ENCODE results near the gene ESR2.

Gene ESR2

DNA sequence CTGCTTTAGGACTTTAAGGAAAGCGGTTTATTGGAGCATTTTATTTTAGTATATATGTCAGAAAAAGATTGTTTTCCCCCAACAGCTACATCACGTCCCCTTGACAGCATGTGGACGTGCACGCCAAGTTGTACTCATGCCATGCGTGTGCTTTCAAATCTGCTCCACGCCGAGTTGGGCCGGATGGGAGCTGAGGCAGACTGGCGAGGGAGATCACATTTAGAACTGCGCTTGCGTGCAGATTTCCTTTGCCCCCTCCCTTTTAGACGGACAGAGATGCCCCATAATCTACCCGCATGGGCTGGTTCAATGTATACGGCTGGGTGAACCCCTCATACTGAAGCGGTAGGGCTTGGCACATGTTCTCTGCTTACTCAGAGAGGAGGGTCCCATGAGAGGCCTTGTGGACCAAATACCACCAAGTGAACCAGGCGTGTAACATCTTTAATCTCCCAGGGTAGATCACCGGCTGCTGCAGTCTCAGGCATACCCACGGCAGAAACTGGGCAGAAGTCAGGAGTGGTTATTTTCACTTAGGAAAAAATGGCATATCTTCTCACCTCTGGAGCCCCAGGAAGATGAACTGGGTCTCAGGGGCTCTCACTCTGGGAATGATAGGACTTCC, 92.1 kb downstream of the ESR2 start:
- Histone ChIP-seq H2BK15ac (replicated peaks; ENCODE audit: low read depth) (no peak overlapping the region), H3K4me2 (ENCODE audit: low read length) (no peak overlapping the region), H3K18ac (ENCODE audit: low read length) (no peak overlapping the region), H2BK120ac (ENCODE audit: low read depth, low read length) (no peak overlapping the region), H2AK5ac (ENCODE audit: low read length) (no peak overlapping the region), H3K79me1 (ENCODE audit: low read length) (no peaks in the 10 kb centered on the region), H2BK5ac (ENCODE audit: low read length) (no peak overlapping the region), H3K27ac (ENCODE audit: low read depth, low read length) (no peak overlapping the region), H3K56ac (ENCODE audit: low read length) (no peak overlapping the region), H3K79me2 (ENCODE audit: control insufficient read depth, insufficient read depth, low read length) (no peaks in the 10 kb centered on the region), H4K5ac (ENCODE audit: low read length) (no peak overlapping the region), H3K36me3 (ENCODE audit: control insufficient read depth, insufficient read depth, low read length) (no peaks in the 10 kb centered on the region), H3K4me1 (ENCODE audit: control insufficient read depth, low read depth, low read length) (no peaks in the 10 kb centered on the region), H3K23ac (ENCODE audit: low read length) (no peak overlapping the region), H3K4ac (ENCODE audit: low read depth, low read length) (no peak overlapping the region), H3K27me3 (ENCODE audit: insufficient read depth, low read length, poor library complexity) (no peaks in the 10 kb centered on the region), H4K8ac (ENCODE audit: low read depth, low read length) (no peak overlapping the region), H3K4me3 (ENCODE audit: low read length) (no peak overlapping the region), H3K9ac (ENCODE audit: low read length) (no peak overlapping the region)
- DNase-seq = no peak
- WGBS (ENCODE audit: extremely low coverage, insufficient coverage, low lambda C conversion rate) = no CpG with 5 or more reads among the region's 18 CpGs

GRCh38 chr14:64201296-64201695, 92.9 kb downstream of the ESR2 start:
- Histone ChIP-seq H2AK5ac (ENCODE audit: low read length) (no peak overlapping the region), H3K9ac (ENCODE audit: low read length) (no peak overlapping the region), H3K27ac (ENCODE audit: low read depth, low read length) (no peak overlapping the region), H3K18ac (ENCODE audit: low read length) (no peak overlapping the region), H3K4me1 (ENCODE audit: control insufficient read depth, low read depth, low read length) (no peaks in the 10 kb centered on the region), H2BK120ac (ENCODE audit: low read depth, low read length) (no peak overlapping the region), H3K4me2 (ENCODE audit: low read length) (no peak overlapping the region), H3K4me3 (ENCODE audit: low read length) (no peak overlapping the region), H3K56ac (ENCODE audit: low read length) (no peak overlapping the region), H4K8ac (ENCODE audit: low read depth, low read length) (no peak overlapping the region), H2BK15ac (replicated peaks; ENCODE audit: low read depth) (no peak overlapping the region), H4K5ac (ENCODE audit: low read length) (no peak overlapping the region), H3K4ac (ENCODE audit: low read depth, low read length) (no peak overlapping the region), H3K36me3 (ENCODE audit: control insufficient read depth, insufficient read depth, low read length) (no peaks in the 10 kb centered on the region), H3K23ac (ENCODE audit: low read length) (no peak overlapping the region), H3K27me3 (ENCODE audit: insufficient read depth, low read length, poor library complexity) (no peaks in the 10 kb centered on the region), H3K79me2 (ENCODE audit: control insufficient read depth, insufficient read depth, low read length) (no peaks in the 10 kb centered on the region), H2BK5ac (ENCODE audit: low read length) (no peak overlapping the region), H3K79me1 (ENCODE audit: low read length) (no peaks in the 10 kb centered on the region)
- no peak for DNase-seq
- no CpG with 5 or more reads among the region's 7 CpGs for WGBS (ENCODE audit: extremely low coverage, insufficient coverage, low lambda C conversion rate)

GRCh38 chr14:64200170-64200569, 94.0 kb downstream of the ESR2 start:
- H3K4me2 ChIP-seq (ENCODE audit: low read length) = no peak overlapping the region
- no peak overlapping the region for H2BK15ac ChIP-seq (replicated peaks; ENCODE audit: low read depth)
- no peaks in the 10 kb centered on the region for H3K27me3 ChIP-seq (ENCODE audit: insufficient read depth, low read length, poor library complexity)
- peak overlapping the region; percentile 49 for H3K56ac ChIP-seq (ENCODE audit: low read length)
- H3K9ac ChIP-seq (ENCODE audit: low read length) = no peak overlapping the region
- no peak overlapping the region for H2BK120ac ChIP-seq (ENCODE audit: low read depth, low read length)
- no peak overlapping the region for H3K18ac ChIP-seq (ENCODE audit: low read length)
- H4K8ac ChIP-seq (ENCODE audit: low read depth, low read length) = no peak overlapping the region
- no peaks in the 10 kb centered on the region for H3K4me1 ChIP-seq (ENCODE audit: control insufficient read depth, low read depth, low read length)
- H2BK5ac ChIP-seq (ENCODE audit: low read length) = no peak overlapping the region
- H3K79me1 ChIP-seq (ENCODE audit: low read length) = no peaks in the 10 kb centered on the region
- no peak overlapping the region for H3K27ac ChIP-seq (ENCODE audit: low read depth, low read length)
- no peak overlapping the region for H4K5ac ChIP-seq (ENCODE audit: low read length)
- H3K4ac ChIP-seq (ENCODE audit: low read depth, low read length) = no peak overlapping the region
- H2AK5ac ChIP-seq (ENCODE audit: low read length) = no peak overlapping the region
- peak; percentile 32 for DNase-seq
- H3K4me3 ChIP-seq (ENCODE audit: low read length) = no peak overlapping the region
- no peaks in the 10 kb centered on the region for H3K79me2 ChIP-seq (ENCODE audit: control insufficient read depth, insufficient read depth, low read length)
- WGBS (ENCODE audit: extremely low coverage, insufficient coverage, low lambda C conversion rate) = no CpG with 5 or more reads among the region's 4 CpGs
- no peak overlapping the region for H3K23ac ChIP-seq (ENCODE audit: low read length)
- H3K36me3 ChIP-seq (ENCODE audit: control insufficient read depth, insufficient read depth, low read length) = no peaks in the 10 kb centered on the region

- Histone ChIP-seq H2BK5ac (ENCODE audit: low read length) (no peak overlapping the region), H3K4ac (ENCODE audit: low read depth, low read length) (no peak overlapping the region), H3K4me1 (ENCODE audit: control insufficient read depth, low read depth, low read length) (no peaks in the 10 kb centered on the region), H3K23ac (ENCODE audit: low read length) (no peak overlapping the region), H3K79me1 (ENCODE audit: low read length) (no peaks in the 10 kb centered on the region), H2BK120ac (ENCODE audit: low read depth, low read length) (no peak overlapping the region), H4K5ac (ENCODE audit: low read length) (no peak overlapping the region), H3K36me3 (ENCODE audit: control insufficient read depth, insufficient read depth, low read length) (no peaks in the 10 kb centered on the region), H3K56ac (ENCODE audit: low read length) (no peak overlapping the region), H4K8ac (ENCODE audit: low read depth, low read length) (no peak overlapping the region), H3K27ac (ENCODE audit: low read depth, low read length) (no peak overlapping the region), H3K27me3 (ENCODE audit: insufficient read depth, low read length, poor library complexity) (no peaks in the 10 kb centered on the region), H3K4me3 (ENCODE audit: low read length) (no peak overlapping the region), H2AK5ac (ENCODE audit: low read length) (no peak overlapping the region), H3K4me2 (ENCODE audit: low read length) (no peak overlapping the region), H3K9ac (ENCODE audit: low read length) (no peak overlapping the region), H3K79me2 (ENCODE audit: control insufficient read depth, insufficient read depth, low read length) (no peaks in the 10 kb centered on the region), H3K18ac (ENCODE audit: low read length) (no peak overlapping the region), H2BK15ac (replicated peaks; ENCODE audit: low read depth) (no peak overlapping the region)
- DNase-seq = no peak
- WGBS (ENCODE audit: extremely low coverage, insufficient coverage, low lambda C conversion rate) = no CpG with 5 or more reads among the region's 3 CpGs
These were observed 95.7 kb downstream of the ESR2 start for GRCh38 chr14:64198486-64198885.

- H3K27ac ChIP-seq (ENCODE audit: low read depth, low read length) = no peak overlapping the region
- H3K79me2 ChIP-seq (ENCODE audit: control insufficient read depth, insufficient read depth, low read length) = no peaks in the 10 kb centered on the region
- DNase-seq = no peak
- no peaks in the 10 kb centered on the region for H3K36me3 ChIP-seq (ENCODE audit: control insufficient read depth, insufficient read depth, low read length)
- H3K9ac ChIP-seq (ENCODE audit: low read length) = no peak overlapping the region
- H3K4me3 ChIP-seq (ENCODE audit: low read length) = no peak overlapping the region
- H3K4ac ChIP-seq (ENCODE audit: low read depth, low read length) = no peak overlapping the region
- H4K5ac ChIP-seq (ENCODE audit: low read length) = no peak overlapping the region
- no peak overlapping the region for H3K4me2 ChIP-seq (ENCODE audit: low read length)
- no peak overlapping the region for H3K18ac ChIP-seq (ENCODE audit: low read length)
- no peak overlapping the region for H4K8ac ChIP-seq (ENCODE audit: low read depth, low read length)
- H3K4me1 ChIP-seq (ENCODE audit: control insufficient read depth, low read depth, low read length) = no peaks in the 10 kb centered on the region
- WGBS (ENCODE audit: extremely low coverage, insufficient coverage, low lambda C conversion rate) = no CpG with 5 or more reads among the region's 3 CpGs
- no peak overlapping the region for H2AK5ac ChIP-seq (ENCODE audit: low read length)
- H3K27me3 ChIP-seq (ENCODE audit: insufficient read depth, low read length, poor library complexity) = no peaks in the 10 kb centered on the region
- no peak overlapping the region for H3K23ac ChIP-seq (ENCODE audit: low read length)
- no peaks in the 10 kb centered on the region for H3K79me1 ChIP-seq (ENCODE audit: low read length)
- no peak overlapping the region for H2BK5ac ChIP-seq (ENCODE audit: low read length)
- H2BK120ac ChIP-seq (ENCODE audit: low read depth, low read length) = no peak overlapping the region
- no peak overlapping the region for H3K56ac ChIP-seq (ENCODE audit: low read length)
- no peak overlapping the region for H2BK15ac ChIP-seq (replicated peaks; ENCODE audit: low read depth)
These were observed 96.2 kb downstream of the ESR2 start for GRCh38 chr14:64197996-64198395.

GRCh38 chr14:64196814-64197411, 97.3 kb downstream of the ESR2 start:
- peak; percentile 83 for DNase-seq
- Histone ChIP-seq H3K27ac (ENCODE audit: low read depth, low read length) (no peak overlapping the region), H3K4me1 (ENCODE audit: control insufficient read depth, low read depth, low read length) (no peaks in the 10 kb centered on the region), H2BK15ac (replicated peaks; ENCODE audit: low read depth) (no peak overlapping the region), H3K36me3 (ENCODE audit: control insufficient read depth, insufficient read depth, low read length) (no peaks in the 10 kb centered on the region), H3K18ac (ENCODE audit: low read length) (no peak overlapping the region), H3K4me3 (ENCODE audit: low read length) (no peak overlapping the region), H4K8ac (ENCODE audit: low read depth, low read length) (no peak overlapping the region), H3K79me1 (ENCODE audit: low read length) (no peaks in the 10 kb centered on the region), H3K9ac (ENCODE audit: low read length) (peak overlapping the region; percentile 52), H3K4me2 (ENCODE audit: low read length) (peak overlapping the region; percentile 72), H3K27me3 (ENCODE audit: insufficient read depth, low read length, poor library complexity) (no peaks in the 10 kb centered on the region), H3K56ac (ENCODE audit: low read length) (peak overlapping the region; percentile 78), H3K23ac (ENCODE audit: low read length) (no peak overlapping the region), H2BK120ac (ENCODE audit: low read depth, low read length) (no peak overlapping the region), H3K4ac (ENCODE audit: low read depth, low read length) (no peak overlapping the region), H2AK5ac (ENCODE audit: low read length) (no peak overlapping the region), H4K5ac (ENCODE audit: low read length) (no peak overlapping the region), H2BK5ac (ENCODE audit: low read length) (no peak overlapping the region), H3K79me2 (ENCODE audit: control insufficient read depth, insufficient read depth, low read length) (no peaks in the 10 kb centered on the region)
- WGBS (ENCODE audit: extremely low coverage, insufficient coverage, low lambda C conversion rate) = no CpG with 5 or more reads among the region's 20 CpGs

All from mesendoderm (in vitro differentiated cells).